HL-60 (cell line): ENCODE measurements around the gene LAMA1.

Source experiments
- POLR2AphosphoS5 ChIP-seq: IDR thresholded peaks from 2 replicates; pipeline ENCODE4 v1.6.1; 2012; ENCODE audit warnings: low read depth
- TF ChIP-seq, protein P1 (sequence below): IDR thresholded peaks from one replicate; pipeline ENCODE4 v1.5.1; 2011; ENCODE audit warnings: low read length, control low read depth, inconsistent platforms; ENCODE audit not compliant: insufficient read depth

DNA sequence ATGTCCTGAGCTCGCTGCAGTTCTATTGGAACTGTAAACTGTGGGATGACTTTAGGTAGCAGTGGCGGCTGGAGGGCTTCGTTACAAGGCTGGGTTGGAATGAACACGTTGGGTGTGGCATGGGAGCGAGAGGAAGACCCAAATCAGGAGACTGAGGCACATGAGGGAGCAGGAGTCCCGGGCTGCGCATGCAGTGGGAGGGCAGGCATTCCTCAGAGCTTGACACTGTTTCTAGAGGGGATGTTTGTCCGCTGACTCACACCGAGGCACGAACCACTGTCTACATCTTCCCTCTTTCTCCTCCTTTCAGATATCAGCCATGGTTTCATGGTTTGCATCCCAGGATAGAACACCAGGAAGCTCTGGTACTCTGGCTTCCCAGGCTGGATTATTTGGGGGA lies 40.6 kb upstream of the LAMA1 start:
- TF ChIP-seq, protein P1, sequence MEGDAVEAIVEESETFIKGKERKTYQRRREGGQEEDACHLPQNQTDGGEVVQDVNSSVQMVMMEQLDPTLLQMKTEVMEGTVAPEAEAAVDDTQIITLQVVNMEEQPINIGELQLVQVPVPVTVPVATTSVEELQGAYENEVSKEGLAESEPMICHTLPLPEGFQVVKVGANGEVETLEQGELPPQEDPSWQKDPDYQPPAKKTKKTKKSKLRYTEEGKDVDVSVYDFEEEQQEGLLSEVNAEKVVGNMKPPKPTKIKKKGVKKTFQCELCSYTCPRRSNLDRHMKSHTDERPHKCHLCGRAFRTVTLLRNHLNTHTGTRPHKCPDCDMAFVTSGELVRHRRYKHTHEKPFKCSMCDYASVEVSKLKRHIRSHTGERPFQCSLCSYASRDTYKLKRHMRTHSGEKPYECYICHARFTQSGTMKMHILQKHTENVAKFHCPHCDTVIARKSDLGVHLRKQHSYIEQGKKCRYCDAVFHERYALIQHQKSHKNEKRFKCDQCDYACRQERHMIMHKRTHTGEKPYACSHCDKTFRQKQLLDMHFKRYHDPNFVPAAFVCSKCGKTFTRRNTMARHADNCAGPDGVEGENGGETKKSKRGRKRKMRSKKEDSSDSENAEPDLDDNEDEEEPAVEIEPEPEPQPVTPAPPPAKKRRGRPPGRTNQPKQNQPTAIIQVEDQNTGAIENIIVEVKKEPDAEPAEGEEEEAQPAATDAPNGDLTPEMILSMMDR: no peak
- no peak for TF ChIP-seq POLR2AphosphoS5
